Measurements from ENCODE around the gene CDH16.
"Not testable (repeated sequence)": the region's sequence is repeated elsewhere in the genome, so short reads cannot be mapped to it uniquely, and the experiment has no call there.

The CDH16 gene

GRCh38 chr16:66936889-66937554, 18.3 kb upstream of the CDH16 start:
- Histone ChIP-seq H3K27me3 (ENCODE audit: insufficient read depth, low read depth, severe bottlenecking) (no peaks in the 10 kb centered on the region), H3K4me3 (ENCODE audit: low read depth, low read length) (no peak overlapping the region), H3K27ac (no peak overlapping the region), H3K36me3 (peaks cover 55% of the 10 kb centered on the region), H3K9me3 (ENCODE audit: severe bottlenecking) (no peaks in the 10 kb centered on the region)
- no peak for DNase-seq
- no peak for TF ChIP-seq CTCF (IDR thresholded peaks at IDR 0.05; ENCODE audit: low read depth, low read length)

- H3K9me3 ChIP-seq (ENCODE audit: severe bottlenecking): no peaks in the 10 kb centered on the region
- no peak for DNase-seq
- peaks cover 55% of the 10 kb centered on the region for H3K36me3 ChIP-seq
- no peak overlapping the region for H3K27ac ChIP-seq
- TF ChIP-seq CTCF (IDR thresholded peaks at IDR 0.05; ENCODE audit: low read depth, low read length): no peak
- H3K27me3 ChIP-seq (ENCODE audit: insufficient read depth, low read depth, severe bottlenecking): no peaks in the 10 kb centered on the region
- no peak overlapping the region for H3K4me3 ChIP-seq (ENCODE audit: low read depth, low read length)
These were observed 17.8 kb upstream of the CDH16 start for GRCh38 chr16:66936462-66936861.

GRCh38 chr16:66935314-66936011, 16.8 kb upstream of the CDH16 start, which contains the start of gene CES2:
Gene CES2, plus strand, starts transcription at chr16:66935516. Its CDS starts 120 bp downstream, at chr16:66935636.
- peak within 1 kb of the TSS; percentile 79 for H3K4me3 ChIP-seq (ENCODE audit: low read depth, low read length)
- no peaks in the 10 kb centered on the region for H3K27me3 ChIP-seq (ENCODE audit: insufficient read depth, low read depth, severe bottlenecking)
- H3K36me3 ChIP-seq: peaks cover 49% of the 10 kb centered on the region
- TF ChIP-seq CTCF (IDR thresholded peaks at IDR 0.05; ENCODE audit: low read depth, low read length): no peak
- H3K27ac ChIP-seq: peak within 1 kb of the TSS; percentile 91
- DNase-seq: no peak
- no peaks in the 10 kb centered on the region for H3K9me3 ChIP-seq (ENCODE audit: severe bottlenecking)

GRCh38 chr16:66934839-66935313, 16.2 kb upstream of the CDH16 start:
- Histone ChIP-seq H3K36me3 (peaks cover 43% of the 10 kb centered on the region), H3K27ac (peak overlapping the region; percentile 91), H3K4me3 (ENCODE audit: low read depth, low read length) (peak overlapping the region; percentile 79)
- H3K27me3 ChIP-seq (ENCODE audit: insufficient read depth, low read depth, severe bottlenecking); DNase-seq; H3K9me3 ChIP-seq (ENCODE audit: severe bottlenecking): not testable (repeated sequence)

GRCh38 chr16:66934138-66934838, 15.6 kb upstream of the CDH16 start, which contains the start of gene CIAO2B:
Gene CIAO2B, minus strand, starts transcription at chr16:66934402. Its CDS starts 38 bp downstream, at chr16:66934364.
- Histone ChIP-seq H3K36me3 (peaks cover 37% of the 10 kb centered on the region), H3K27me3 (ENCODE audit: insufficient read depth, low read depth, severe bottlenecking) (no peaks in the 10 kb centered on the region), H3K9me3 (ENCODE audit: severe bottlenecking) (no peaks in the 10 kb centered on the region), H3K4me3 (ENCODE audit: low read depth, low read length) (peak within 1 kb of the TSS; percentile 79), H3K27ac (peak within 1 kb of the TSS; percentile 91)
- TF ChIP-seq CTCF (IDR thresholded peaks at IDR 0.05; ENCODE audit: low read depth, low read length): no peak
- DNase-seq: peak; percentile 87

- peak overlapping the region; percentile 91 for H3K27ac ChIP-seq
- TF ChIP-seq CTCF (IDR thresholded peaks at IDR 0.05; ENCODE audit: low read depth, low read length): no peak
- DNase-seq: no peak
- no peaks in the 10 kb centered on the region for H3K9me3 ChIP-seq (ENCODE audit: severe bottlenecking)
- H3K4me3 ChIP-seq (ENCODE audit: low read depth, low read length): peak overlapping the region; percentile 79
- peaks cover 32% of the 10 kb centered on the region for H3K36me3 ChIP-seq
- no peaks in the 10 kb centered on the region for H3K27me3 ChIP-seq (ENCODE audit: insufficient read depth, low read depth, severe bottlenecking)
These were observed 15.1 kb upstream of the CDH16 start for GRCh38 chr16:66933776-66934137.

All from WERI-Rb-1 (cell line).